KG1 (cell line): ENCODE data around the gene ARHGEF16.

ENCODE experiments used
- DNase-seq: peaks from one replicate; lab custom pipeline; 2025; lab: John Stamatoyannopoulos, UW

The ARHGEF16 gene

DNA sequence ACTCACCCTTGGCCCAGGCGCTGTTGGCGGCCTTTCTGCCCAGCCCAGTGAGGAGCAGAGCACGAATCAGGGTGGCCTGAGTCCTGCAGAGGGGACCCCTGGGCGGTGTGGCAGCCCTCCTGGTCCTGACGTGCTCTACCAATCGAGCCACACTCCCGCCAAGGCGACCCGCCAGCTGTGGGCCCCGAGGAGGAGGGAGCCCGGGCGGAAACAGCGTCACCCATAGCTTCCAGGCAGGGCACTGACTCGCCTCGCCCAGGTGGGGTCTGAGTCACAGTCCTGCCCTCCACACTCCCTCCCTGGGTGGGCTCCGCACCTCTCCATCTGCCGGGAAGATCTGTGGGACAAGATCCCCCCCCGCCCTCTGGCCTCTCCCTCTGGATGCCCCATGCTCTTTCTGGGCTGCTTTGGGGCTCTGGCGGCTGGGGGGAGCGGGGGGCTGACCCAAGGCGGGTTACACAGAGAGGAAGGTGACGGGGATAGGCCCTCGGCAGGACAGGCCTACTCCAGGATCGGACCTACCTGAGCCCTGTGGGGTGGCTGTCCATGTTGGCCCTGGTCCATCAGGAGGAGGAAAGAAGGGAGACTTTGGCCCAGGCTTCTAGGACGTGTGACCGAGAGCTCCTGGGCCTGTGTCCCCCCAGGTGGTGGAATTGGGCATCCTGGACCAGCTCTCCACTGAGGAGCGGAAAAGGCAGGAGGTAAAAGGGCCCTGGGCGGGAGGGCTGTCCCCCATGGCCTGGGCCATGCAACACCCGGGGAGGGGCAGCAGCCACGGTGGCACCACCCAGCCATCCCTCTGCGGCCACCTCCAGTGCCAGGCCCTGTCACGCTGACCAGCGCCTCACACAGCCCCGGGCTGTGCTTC lies 14.0 kb downstream of the ARHGEF16 start:
- no peak for DNase-seq

DNA sequence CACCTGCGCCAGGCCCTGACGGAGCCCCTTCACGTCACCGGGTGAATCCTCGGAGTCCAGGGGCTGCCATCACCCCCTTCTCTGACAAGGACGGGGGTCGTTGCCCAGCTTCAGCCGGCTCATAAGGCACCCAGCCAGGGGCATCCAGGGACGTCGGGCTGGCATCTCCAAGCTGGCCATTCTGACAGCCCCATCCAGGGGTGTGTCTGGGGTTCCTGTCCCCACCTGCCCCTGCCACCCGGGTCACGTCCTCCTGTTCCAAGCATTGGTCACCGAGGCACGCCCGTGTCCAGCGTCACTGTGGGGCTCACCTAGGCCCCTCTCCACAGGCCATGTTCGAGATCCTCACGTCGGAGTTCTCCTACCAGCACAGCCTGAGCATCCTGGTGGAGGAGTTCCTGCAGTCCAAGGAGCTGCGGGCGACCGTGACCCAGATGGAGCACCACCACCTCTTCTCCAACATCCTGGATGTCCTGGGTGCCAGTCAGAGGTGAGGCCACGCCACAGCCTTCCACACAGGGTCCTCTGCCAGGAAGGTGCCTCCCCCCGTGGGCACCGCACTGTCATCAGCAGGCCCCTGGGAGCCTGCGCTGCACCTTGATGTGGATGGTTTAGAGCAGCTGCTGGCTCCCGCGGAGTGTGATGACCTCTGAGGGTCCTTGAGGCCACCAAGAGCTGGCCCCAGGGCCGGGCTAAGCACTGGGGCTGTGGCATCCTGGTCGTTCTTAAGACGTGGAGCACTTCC lies 14.8 kb downstream of the ARHGEF16 start:
- DNase-seq = no peak

DNA sequence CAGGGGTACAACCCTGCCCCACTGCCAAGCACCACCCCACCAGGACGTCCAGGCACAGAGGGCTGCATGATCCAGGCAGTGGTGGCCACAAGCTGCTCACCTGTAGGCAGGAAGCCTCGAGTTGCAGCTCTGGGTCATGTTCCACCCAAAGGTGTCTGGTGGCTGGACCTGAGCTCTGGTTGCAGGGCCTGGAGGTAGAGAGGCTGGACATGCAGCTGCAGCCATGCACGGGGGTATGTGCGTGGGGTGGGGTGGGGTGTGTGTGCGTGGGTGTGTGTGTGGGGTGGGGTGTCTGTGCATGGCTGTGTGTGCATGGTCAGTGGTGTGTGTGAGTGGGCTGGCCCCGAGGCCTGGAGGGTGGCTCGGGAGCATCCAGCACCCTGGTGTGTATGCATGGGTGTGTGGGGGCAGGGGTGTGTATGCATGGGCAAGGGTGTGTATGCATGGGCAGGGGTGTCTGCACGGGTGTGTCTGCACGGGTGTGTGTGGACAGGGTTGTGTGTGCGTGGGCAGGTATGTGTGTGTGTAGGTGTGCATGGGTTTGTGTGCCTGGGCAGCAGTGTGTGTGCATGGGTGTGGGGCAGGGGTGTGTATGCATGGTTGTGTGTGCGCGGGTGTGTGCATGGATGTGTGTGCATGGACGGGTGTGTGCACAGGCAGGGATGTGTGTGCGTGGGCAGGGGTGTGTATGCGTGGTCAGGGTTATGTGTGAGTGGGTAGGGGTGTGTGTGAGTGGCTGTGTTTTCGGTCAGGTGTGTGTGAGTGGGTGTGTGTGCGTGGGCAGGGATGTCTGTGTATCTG lies 15.6 kb downstream of the ARHGEF16 start:
- DNase-seq = no peak

DNA sequence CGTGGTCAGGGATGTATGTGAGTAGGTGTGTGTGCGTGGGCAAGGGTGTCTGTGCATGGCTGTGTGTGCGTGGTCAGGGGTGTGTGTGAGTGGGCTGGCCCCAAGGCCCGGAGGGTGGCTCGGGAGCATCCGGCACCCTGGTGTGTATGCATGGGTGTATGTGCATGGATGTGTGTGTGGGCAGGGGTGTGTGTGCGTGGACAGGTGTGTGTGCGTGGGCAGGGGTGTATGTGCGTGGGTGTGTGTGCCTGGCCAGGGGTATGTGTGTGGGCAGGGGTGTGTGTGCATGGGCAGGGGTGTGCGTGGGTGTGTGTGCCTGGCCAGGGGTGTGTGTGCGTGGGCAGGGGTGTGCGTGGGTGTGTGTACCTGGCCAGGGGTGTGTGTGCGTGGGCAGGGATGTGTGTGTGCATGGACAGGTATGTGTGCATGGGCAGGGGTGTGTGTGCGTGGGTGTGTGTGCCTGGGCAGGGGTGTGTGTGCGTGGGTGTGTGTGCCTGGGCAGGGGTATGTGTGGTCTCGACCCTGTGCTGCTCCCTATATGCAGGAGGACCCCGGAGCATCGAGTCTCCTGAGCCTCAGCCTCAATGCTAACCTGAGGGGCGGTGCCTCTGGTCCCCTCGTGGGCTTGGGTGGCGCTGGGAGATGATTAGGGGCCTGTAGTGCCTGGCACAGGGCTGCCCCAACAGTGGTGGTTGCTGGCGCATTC lies 16.3 kb downstream of the ARHGEF16 start:
- no peak for DNase-seq

DNA sequence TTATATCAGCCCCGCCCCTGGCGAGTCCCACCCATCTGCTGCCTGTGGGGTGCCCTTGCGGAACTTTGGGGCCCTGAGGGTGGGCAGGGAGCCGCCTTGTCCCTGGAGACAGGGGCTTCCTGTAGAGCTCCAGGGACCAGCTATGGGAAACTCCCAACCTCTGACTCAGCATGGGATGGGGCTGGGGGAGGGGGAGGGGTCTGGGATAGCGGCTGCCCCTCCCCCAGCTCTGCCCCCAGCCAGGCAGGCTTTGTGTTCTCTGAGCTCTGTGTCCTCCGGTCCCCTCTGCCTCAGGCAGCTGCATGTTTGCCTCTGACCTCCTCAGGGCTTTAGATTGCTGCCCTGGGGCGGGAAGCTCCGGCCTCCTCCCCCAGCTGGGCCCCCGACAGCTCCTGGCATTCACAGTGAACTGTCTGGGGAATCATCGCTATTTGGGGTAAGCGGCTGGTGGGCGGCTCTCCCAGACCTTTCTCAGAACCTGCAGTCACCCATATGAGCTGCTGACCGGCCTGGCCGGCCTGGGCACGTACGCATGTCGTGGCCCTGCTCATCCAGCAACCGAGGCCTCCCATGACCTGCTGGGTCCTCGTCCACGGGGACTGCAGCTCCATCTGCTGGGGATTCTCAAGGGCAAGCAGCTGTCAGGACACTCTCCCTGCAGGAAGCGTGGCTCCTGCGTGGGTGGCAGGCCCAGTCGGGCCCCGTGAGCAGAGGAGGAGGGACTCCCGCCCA lies 17.1 kb downstream of the ARHGEF16 start:
- DNase-seq = no peak

DNA sequence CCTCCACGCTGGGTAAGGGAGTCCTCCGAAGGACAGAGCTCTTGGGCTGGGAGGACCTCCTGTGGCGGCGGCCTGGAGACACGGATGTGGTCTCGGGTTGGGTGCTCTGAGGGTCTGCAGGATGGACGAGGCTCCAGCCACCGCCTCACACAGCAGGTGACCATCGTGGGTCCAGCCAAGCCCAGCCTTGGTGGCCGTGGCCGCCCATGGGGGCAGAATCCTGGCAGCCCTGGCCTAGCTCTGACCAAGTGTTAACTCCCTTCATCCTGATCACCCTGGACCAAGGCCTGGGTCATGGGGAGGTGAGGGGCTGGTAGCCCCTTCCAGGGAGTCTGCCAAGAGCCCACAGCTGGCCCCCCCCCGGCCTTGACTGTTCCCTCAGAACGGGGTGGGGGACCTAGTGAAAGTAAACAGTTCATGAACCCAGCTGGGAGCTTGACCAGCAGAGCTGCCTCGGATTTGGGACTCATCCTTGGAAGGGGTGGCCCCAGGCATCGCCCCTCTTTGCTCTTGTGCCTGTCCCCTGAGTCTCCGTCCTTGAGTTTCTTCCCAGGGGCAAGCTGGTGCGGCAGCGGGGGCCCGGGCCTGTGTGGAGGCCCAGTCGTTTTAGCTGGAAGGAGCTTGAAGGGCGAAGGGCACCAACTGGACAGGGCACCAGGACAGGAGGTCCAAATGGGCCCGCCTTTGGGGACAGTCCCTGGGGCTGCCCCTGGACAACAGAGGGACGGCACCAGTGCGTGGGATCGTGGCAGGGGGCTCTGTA lies 17.8 kb downstream of the ARHGEF16 start:
- no peak for DNase-seq

DNA sequence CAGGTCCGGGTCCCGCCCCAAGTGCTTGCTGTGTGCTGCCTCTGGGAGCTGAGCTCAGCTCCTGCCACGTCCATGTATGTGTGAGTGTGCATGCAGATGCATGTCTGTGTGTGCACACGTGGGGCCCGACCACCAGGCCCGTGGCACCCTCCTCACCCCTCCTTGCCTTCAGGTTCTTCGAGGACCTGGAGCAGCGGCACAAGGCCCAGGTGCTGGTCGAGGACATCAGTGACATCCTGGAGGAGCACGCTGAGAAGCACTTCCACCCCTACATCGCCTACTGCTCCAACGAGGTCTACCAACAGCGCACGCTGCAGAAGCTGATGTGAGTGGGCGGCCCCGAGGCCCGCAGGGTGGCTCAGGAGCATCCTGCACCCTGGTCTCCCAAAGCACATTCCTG lies 18.4 kb downstream of the ARHGEF16 start:
- DNase-seq = no peak

DNA sequence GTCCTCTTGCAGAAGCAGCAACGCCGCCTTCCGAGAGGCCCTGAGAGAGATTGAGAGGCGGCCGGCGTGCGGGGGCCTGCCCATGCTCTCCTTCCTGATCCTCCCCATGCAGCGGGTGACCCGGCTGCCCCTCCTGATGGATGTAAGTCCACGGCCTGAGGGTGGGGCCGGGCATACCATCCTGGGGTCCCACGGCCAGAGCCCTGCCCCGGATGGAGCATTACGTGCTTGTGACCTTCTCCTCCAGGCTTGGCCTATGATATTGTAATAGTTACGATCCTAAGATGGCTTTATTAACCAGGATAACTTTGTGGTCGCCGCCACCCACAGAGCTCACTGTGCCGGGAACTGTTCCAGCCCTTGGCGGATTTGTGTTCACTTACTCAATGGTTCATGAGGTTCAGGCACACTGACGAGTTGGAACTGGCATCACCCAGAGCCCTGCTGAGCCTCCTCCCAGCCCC lies 18.9 kb downstream of the ARHGEF16 start:
- DNase-seq = no peak

DNA sequence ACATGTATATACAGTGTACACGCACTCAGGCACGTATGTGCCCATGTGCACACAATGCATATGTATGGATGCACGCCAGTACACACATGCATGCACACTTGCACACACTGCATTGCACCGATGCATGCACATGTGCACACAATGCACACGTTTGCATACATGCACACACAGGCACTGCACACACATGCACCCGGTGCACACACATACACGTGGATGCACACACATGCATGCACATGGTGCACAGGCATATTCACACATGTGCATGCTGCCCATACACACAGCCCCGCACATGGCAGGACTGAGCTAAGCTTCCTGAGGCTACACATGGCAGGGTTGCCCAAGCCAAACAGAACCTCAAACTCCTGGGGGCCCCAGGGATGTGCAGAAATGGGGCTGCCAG lies 19.6 kb downstream of the ARHGEF16 start:
- DNase-seq = no peak

DNA sequence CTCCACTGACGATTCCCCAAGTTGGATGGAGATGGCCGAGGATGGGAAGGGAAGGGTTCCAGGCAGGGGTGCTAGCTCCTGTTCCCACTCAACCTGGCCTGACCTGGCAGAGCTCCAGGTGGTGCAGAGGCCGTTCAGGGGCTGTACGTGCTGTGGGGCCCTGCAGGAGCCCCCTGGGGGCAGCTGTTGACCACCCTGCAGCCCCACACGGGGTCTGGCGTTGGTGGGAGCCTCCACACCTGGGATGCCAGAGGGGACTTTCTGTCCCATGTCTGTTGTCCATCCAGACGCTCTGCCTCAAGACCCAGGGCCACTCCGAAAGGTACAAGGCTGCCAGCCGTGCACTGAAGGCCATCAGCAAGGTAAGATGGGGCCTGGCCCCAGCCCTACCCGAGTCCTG lies 20.0 kb downstream of the ARHGEF16 start:
- DNase-seq = no peak

DNA sequence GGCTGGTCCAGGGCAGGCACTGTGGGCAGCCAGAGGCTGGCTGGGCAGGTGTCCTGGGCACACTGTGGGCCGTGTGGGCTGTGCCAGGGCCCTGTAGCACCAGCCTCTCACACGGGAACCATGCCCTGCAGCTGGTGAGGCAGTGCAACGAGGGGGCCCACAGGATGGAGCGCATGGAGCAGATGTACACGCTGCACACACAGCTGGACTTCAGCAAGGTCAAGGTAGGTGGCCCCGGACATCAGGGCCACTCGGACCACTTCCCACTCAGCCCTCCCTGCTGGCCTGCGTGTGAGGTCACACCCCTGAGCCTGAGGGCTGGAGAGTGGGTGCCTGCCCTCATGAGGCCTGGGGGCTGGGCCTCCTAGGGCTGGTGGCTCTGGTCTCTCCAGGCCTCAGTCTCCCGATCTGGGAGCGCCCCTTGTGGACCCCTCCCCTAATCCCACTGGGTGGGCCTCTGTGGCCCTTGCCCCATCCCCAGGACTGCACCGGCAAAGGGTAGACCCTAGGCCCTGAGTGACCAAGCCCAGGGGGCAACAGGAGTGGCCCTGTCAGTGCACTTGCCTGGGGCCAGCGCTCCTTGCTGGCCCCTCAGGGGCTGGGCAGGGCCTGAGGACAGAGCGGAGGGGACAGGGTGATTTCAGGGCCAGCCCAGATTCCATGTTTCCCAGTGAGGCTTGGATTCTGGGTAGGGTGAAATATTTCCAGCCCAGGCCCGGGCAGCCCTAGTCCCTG lies 21.5 kb downstream of the ARHGEF16 start:
- no peak for DNase-seq

DNA sequence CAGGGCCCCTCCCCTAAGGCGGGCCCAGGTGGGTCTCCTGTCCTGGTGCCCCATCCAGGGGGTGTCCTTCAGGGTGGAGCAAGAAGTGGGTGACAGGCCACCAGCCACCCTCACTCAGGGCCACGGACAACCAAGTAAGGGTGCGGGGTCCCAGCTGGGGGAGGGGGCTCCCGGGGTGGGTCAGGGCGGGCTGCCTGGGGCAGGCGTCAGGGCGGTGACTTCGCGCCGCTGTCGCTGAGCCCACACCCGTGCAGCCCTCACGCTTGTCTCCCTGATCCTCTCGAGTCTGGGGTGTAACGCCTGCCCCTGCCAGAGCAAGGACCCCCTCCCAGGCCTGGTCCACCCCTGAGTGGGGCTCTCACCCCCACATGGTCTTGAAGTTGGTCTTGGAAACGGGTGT lies 22.2 kb downstream of the ARHGEF16 start:
- no peak for DNase-seq

DNA sequence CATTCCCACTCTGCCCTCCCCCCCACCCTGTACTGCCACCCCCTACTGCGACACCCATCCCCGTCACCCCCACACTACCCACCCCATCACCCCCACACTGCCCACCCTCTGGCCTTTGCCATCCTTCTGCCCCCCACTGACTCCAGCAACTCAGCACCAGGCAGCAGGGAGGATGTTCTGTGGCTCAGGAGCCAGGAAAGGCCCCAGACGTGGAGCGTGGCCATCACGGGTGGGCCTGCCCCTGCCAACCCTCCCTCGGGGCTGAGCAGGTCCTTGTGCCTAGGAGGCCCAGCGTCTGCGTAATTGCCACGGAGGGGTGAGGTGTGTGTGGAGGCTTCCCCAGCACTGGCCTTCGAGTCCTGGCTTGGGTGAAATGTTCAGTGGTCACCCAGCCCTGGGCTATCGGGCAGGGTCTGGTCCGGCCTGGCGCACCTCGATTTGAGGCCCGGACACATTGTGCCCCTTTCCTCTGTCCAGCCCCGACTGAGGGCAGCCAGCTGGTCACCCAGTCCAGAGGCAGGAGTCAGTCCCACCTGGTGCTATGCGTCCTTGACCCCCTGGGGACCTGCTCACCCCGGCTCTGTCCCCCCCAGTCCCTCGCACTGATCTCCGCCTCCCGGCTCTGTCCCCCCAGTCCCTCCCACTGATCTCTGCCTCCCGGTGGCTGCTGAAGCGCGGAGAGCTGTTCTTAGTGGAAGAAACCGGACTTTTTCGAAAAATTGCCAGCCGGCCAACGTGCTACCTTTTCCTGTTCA lies 23.0 kb downstream of the ARHGEF16 start:
- DNase-seq = no peak

DNA sequence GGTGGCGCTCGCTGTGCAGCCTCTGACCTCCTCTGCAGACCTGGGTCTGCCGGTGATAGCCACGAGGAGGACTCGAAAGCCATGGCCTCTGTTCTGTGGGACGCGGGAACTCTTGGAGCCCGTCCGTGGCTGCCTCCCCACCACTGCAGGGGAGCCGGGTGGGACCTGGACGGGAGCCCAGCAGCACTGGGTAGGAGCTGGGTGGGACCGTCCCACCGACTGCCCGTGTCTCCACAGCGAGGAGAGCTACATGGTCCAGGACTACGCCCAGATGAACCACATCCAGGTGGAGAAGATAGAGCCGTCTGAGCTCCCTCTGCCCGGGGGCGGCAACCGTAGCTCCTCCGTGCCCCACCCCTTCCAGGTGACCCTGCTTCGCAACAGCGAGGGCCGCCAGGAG lies 23.7 kb downstream of the ARHGEF16 start:
- DNase-seq = no peak

DNA sequence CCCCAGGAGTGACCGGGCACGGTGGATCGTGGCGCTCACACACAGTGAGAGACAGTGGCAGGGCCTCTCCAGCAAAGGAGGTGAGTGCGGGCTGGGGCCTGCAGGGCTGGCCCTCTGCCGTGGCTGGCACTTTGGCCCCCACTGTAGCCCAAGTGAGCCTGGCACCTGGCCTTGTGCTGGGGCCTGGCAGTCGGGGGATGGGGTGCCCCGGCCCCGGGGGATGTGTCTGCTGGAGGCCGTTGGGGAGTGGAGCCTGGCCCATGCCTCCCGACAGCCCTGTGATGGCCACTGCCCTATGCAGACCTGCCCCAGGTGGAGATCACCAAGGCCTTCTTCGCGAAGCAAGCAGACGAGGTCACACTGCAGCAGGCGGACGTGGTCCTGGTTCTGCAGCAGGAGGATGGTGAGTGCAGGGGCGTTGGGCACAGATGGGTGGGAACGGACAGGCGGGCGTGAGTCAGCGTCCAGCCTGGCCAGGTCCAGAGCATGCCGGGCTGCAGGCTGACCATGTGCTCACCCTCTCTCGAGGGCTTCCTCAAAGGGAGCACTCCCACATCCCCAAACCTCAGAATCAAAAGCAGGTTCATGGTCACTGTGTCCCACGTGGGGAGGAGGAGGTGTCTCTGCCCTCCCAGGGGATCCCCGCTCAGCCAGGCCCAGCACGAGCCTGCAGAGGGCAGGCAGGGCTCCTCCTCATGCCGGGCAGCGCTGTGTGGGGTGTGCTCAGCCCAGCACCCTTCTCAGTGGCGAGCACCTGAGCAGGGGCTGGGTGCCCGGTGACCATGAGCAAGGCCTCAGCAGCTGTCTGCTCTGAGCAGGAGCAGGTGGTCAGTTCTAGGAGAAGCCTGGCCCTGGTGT lies 25.3 kb downstream of the ARHGEF16 start:
- DNase-seq = no peak

DNA sequence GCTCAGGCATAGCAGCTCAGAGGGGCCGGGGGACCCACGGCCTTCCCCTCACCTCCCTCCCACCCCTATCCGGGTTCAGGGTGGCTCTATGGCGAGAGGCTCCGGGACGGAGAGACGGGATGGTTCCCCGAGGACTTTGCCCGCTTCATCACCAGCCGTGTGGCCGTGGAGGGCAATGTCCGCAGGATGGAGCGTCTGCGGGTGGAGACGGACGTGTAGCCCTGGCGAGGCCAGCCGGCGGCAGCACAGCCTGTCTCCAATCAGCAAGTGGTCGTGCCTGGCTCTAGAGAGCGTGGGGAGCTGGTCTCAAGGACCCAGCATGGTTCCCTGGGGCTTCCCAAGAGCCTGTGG lies 25.9 kb downstream of the ARHGEF16 start:
- DNase-seq = no peak

DNA sequence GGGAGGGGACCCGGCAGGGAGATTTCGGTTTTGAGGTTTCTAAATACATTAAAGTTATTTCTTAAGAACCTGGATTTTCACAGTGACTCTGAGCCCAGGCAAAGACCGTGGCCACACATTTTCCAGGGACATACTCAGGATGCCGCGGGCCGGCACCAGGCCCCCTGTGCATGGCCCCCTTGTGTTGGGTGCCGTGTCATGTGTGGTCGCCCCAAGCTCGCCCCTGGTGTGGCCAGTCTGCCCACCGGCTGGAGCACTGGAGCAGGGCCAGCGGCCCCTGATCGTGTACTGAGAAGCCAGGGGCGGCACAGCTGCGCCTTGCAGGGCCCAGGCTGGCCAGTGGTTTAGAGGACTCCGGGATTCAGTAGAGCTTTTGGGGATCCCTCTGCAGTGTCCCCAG lies 26.6 kb downstream of the ARHGEF16 start:
- no peak for DNase-seq

DNA sequence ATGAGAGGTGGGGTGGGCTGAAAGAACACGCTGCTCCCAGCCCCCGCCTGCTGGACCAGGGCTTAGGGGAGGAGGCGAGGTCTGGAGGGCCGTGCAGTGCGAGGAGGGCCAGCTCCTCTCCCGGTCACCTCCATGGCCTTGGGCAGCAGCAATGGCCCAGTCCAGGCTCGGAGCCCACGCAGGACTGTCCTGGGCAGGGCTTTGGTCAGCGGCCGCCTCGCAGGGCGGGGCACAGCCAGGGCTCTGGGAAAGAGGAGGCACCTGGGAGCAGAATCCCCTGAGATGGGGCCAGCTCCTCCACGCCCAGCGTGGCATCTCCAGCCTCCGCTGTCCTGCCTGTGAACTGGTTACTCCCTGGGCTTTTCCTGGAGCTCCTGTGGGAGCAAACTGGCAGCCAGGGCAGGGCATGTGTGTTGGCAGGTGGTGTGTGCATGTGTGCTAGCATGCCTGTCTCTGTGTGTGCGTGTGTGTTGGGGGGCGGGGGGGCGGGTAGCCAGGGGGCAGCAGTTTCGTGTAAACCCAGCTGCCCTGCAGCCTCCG lies 27.4 kb downstream of the ARHGEF16 start:
- no peak for DNase-seq
